GM12874 (cell line): ENCODE measurements around the gene DISC1.

Experiments
- CTCF ChIP-seq: IDR thresholded peaks from 2 replicates; pipeline ENCODE4 v1.5.1; 2011; ENCODE audit warnings: low read depth, mild to moderate bottlenecking, control low read depth, low read length, moderate library complexity; ENCODE audit not compliant: insufficient read depth

Gene DISC1

GRCh38 chr1:231817801-231818200, 191.2 kb downstream of the DISC1 start:
- TF ChIP-seq CTCF, result no peak

GRCh38 chr1:231818337-231818736, 191.7 kb downstream of the DISC1 start:
- no peak for TF ChIP-seq CTCF

GRCh38 chr1:231821281-231821680, 194.7 kb downstream of the DISC1 start:
- no peak for TF ChIP-seq CTCF

GRCh38 chr1:231822041-231822440, 195.5 kb downstream of the DISC1 start:
- no peak for TF ChIP-seq CTCF

GRCh38 chr1:231826566-231826965, 200.0 kb downstream of the DISC1 start:
- TF ChIP-seq CTCF, result no peak

GRCh38 chr1:231827337-231828105, 200.9 kb downstream of the DISC1 start:
- no peak for TF ChIP-seq CTCF

- TF ChIP-seq CTCF, result no peak
Observed at GRCh38 chr1:231828182-231828920, 201.8 kb downstream of the DISC1 start.
